RWPE1 (cell line): ENCODE data around the gene PLA2G6.

Experiments used
- CTCF ChIA-PET: fragments of 350-600 bp; sonication (Branson Sonifier 250); formaldehyde crosslinking; extraction: SDS; loops from one replicate; lab custom pipeline; 2021; lab: Yijun Ruan, JAX
- POLR2A ChIA-PET: fragments of 400-600 bp; formaldehyde crosslinking; extraction: SDS; loops from one replicate; lab custom pipeline; 2020; ENCODE audit warnings: antibody characterized with exemption; ENCODE audit not compliant: low non-redundant PET; lab: Yijun Ruan, JAX
- DNase-seq: peaks from one replicate; pipeline ENCODE4 v3.0.0; 2012; ENCODE audit warnings: low spot score
- H3K27ac ChIP-seq: fragments of 450-650 bp; 2 replicates; pipeline ENCODE4 v1.5.1; 2017
- CTCF ChIP-seq: fragments of 450-650 bp; conservative IDR thresholded peaks from 2 replicates; pipeline ENCODE4 v1.5.1; 2017; ENCODE audit warnings: low read depth, mild to moderate bottlenecking

Gene PLA2G6

GRCh38 chr22:38114484-38115398 lies 66.9 kb downstream of the PLA2G6 start:
- peak; percentile 67 for DNase-seq
- peak; percentile 95 for TF ChIP-seq CTCF
- ChIA-PET CTCF (interaction anchor here (0.5 to 1.2 kb wide), 6 partner anchors 25 to 80 kb away, joined by 3 to 5 read pairs (median 3); partner anchors contain the start of gene PLA2G6), POLR2A (no interaction called here)
- peak overlapping the region; percentile 13; the same call in 1 of the 2 replicates for H3K27ac ChIP-seq

GRCh38 chr22:38112381-38112780 lies 69.2 kb downstream of the PLA2G6 start:
- peak overlapping the region; percentile 19 for H3K27ac ChIP-seq
- CTCF ChIA-PET: no interaction called here
- POLR2A ChIA-PET: no interaction called here
- DNase-seq: no peak
- no peak for TF ChIP-seq CTCF

GRCh38 chr22:38111925-38112355 lies 69.7 kb downstream of the PLA2G6 start:
- DNase-seq: no peak
- peak overlapping the region; percentile 76 for H3K27ac ChIP-seq
- ChIA-PET POLR2A (no interaction called here), CTCF (no interaction called here)
- no peak for TF ChIP-seq CTCF

- CTCF ChIA-PET: interaction anchor here (0.6 to 0.7 kb wide), 2 partner anchors 13 to 607 kb away, joined by 3 read pairs; no protein-coding TSS in a partner anchor
- peak overlapping the region; percentile 76 for H3K27ac ChIP-seq
- no peak for TF ChIP-seq CTCF
- DNase-seq: peak; percentile 14
- POLR2A ChIA-PET: no interaction called here
Measured at GRCh38 chr22:38110863-38111852, 70.5 kb downstream of the PLA2G6 start.

GRCh38 chr22:38110008-38110862 lies 71.4 kb downstream of the PLA2G6 start, which contains the start of gene BAIAP2L2:
BAIAP2L2 (minus strand) TSS chr22:38110684; CDS start chr22:38110525, 159 bp downstream.
- H3K27ac ChIP-seq: peak within 1 kb of the TSS; percentile 76
- POLR2A ChIA-PET: no interaction called here
- CTCF ChIA-PET: interaction anchor here (0.6 to 0.7 kb wide), 2 partner anchors 14 to 608 kb away, joined by 3 read pairs; no protein-coding TSS in a partner anchor
- peak; percentile 38 for DNase-seq
- no peak for TF ChIP-seq CTCF
